ENCODE measurements around the gene EVL. TPM values are rescaled to one million over a fixed set of nuclear protein-coding genes. Genes with fewer than 3 reads are reported as not detected.

EVL gene
- total RNA-seq, 1 donor from 2014 or later: 157 TPM

DNA sequence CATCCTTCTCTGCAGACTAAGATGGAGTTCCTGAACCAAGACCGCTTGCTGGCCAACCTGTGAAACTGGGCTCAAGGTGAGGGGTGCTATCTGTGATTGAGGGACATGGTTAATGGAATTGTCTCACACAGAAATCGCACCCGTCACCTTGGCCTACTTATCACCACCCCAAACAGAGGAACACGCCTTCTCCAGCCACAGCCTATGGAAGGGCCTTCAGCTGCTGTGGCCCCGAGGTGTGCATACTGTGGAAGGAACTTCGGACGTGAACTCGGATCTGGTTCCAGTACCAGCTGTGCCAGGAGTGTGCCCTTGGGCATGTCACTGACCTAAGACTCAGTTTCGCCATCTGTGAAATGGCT is 44.4 kb downstream of the EVL start:
- Mint-ChIP-seq H3K27ac (ENCODE audit: unreplicated experiment) (no peak overlapping the region), H3K4me3 (ENCODE audit: unreplicated experiment) (no peak overlapping the region), H3K27me3 (ENCODE audit: unreplicated experiment) (no peaks in the 10 kb centered on the region), H3K36me3 (ENCODE audit: unreplicated experiment) (peaks cover 13% of the 10 kb centered on the region), H3K9me3 (ENCODE audit: unreplicated experiment) (no peaks in the 10 kb centered on the region), H3K4me1 (ENCODE audit: unreplicated experiment) (peaks cover 53% of the 10 kb centered on the region)
- DNase-seq (ENCODE audit: extremely low spot score, unreplicated experiment): no peak
- TF ChIP-seq, protein P1, sequence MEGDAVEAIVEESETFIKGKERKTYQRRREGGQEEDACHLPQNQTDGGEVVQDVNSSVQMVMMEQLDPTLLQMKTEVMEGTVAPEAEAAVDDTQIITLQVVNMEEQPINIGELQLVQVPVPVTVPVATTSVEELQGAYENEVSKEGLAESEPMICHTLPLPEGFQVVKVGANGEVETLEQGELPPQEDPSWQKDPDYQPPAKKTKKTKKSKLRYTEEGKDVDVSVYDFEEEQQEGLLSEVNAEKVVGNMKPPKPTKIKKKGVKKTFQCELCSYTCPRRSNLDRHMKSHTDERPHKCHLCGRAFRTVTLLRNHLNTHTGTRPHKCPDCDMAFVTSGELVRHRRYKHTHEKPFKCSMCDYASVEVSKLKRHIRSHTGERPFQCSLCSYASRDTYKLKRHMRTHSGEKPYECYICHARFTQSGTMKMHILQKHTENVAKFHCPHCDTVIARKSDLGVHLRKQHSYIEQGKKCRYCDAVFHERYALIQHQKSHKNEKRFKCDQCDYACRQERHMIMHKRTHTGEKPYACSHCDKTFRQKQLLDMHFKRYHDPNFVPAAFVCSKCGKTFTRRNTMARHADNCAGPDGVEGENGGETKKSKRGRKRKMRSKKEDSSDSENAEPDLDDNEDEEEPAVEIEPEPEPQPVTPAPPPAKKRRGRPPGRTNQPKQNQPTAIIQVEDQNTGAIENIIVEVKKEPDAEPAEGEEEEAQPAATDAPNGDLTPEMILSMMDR (IDR thresholded peaks at IDR 0.05): no peak

DNA sequence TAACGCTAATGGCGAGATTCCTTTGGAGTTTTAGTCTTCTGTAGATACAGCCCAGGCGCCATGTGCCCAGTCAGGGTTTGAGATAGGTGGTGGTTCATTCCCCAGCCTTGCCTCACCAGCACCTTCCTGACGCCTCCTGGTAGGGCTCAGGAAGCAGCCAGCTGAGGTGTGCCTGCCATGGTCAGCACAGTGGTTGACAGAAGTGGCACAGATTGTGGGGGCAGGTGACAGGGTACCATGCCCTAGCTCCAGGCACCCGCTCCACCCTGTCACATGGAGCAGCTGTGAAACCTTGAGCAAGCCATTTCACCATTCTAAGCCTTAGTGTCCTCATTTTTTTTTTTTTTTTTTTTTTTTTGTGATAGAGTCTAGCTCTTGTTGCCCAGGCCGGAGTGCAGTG is 45.6 kb downstream of the EVL start:
- peaks cover 13% of the 10 kb centered on the region for H3K36me3 Mint-ChIP-seq (ENCODE audit: unreplicated experiment)
- TF ChIP-seq, protein P1 (IDR thresholded peaks at IDR 0.05): no peak
- H3K4me1 Mint-ChIP-seq (ENCODE audit: unreplicated experiment): peaks cover 41% of the 10 kb centered on the region
- H3K9me3 Mint-ChIP-seq (ENCODE audit: unreplicated experiment): no peaks in the 10 kb centered on the region
- no peak overlapping the region for H3K27ac Mint-ChIP-seq (ENCODE audit: unreplicated experiment)
- DNase-seq (ENCODE audit: extremely low spot score, unreplicated experiment): no peak
- no peak overlapping the region for H3K4me3 Mint-ChIP-seq (ENCODE audit: unreplicated experiment)
- H3K27me3 Mint-ChIP-seq (ENCODE audit: unreplicated experiment): no peaks in the 10 kb centered on the region

DNA sequence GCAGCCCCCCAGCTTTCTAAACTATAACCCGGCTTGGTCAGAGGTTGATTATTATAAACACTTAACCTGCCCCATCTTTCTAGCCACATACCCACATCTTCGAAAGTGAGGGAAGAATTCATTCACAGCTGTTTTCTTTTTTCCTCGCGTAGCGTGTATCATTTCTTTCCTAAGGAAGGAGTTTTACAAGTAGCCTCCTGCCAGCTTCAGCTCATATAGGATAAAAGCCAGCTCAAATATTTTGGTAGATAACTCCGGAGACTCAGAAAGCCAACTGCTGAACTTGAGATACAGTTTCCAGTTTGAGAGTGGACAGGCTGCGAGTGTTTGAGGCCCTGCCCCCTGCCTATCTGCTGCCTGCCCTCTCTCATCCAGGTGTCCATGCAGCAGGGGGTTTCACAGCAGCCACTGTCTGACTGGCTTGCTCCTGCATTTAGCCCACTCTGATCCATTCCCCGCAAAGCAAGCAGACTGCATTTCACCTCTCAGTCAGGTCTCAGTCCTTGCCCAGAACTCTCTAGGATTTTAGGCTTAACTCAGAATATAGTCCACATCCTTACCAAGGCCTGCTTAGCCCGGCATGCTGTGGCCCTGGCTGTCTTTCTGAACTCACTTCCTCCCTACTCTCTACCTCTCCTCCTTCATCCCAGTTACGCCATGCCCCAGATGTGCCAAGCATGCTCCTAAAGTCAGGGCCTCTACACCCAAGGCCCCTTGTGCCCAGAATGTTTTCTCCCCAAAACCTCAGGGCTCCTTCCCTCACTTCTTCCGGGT is 46.9 kb downstream of the EVL start:
- H3K9me3 Mint-ChIP-seq (ENCODE audit: unreplicated experiment): no peaks in the 10 kb centered on the region
- H3K27ac Mint-ChIP-seq (ENCODE audit: unreplicated experiment): no peak overlapping the region
- H3K4me3 Mint-ChIP-seq (ENCODE audit: unreplicated experiment): no peak overlapping the region

DNA sequence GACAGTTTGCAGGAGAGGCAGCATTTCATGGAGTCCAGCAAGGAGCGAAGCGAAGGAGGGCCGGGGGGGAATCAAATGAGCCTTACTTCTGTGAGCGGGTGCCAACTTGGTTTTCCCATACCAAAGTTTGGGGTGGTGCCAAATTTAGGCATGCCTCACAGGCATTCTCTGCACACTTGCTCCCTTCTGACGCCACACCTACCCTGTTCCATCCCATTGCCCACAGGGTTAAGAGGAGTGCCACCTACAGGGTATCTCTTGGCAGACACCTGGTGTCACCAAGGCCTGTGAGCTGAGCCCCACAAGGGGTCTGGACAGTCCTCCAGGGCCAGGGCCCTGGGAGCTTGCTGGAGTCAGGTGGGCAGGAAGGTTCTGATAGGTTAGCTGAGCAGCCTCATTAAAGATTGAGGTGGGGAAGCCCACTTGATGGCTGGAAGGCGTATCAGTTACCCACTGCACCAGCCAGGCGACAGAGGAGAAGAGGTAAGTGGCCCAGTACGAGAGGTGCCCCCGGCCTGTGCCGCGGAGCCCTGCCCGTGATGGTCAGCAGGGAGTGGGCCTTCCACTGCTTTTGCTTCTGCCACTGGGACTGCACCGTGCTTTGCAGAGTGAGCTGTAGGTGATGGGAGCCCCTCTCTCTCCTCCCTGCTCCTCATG is 49.0 kb downstream of the EVL start:
- Mint-ChIP-seq H3K27ac (ENCODE audit: unreplicated experiment) (no peak overlapping the region), H3K9me3 (ENCODE audit: unreplicated experiment) (no peaks in the 10 kb centered on the region), H3K4me1 (ENCODE audit: unreplicated experiment) (peaks cover 12% of the 10 kb centered on the region), H3K4me3 (ENCODE audit: unreplicated experiment) (no peak overlapping the region), H3K27me3 (ENCODE audit: unreplicated experiment) (no peaks in the 10 kb centered on the region), H3K36me3 (ENCODE audit: unreplicated experiment) (peaks cover 17% of the 10 kb centered on the region)
- TF ChIP-seq, protein P1 (IDR thresholded peaks at IDR 0.05): no peak
- no peak for DNase-seq (ENCODE audit: extremely low spot score, unreplicated experiment)

More for the DNA sequence above, 46.9 kb downstream of the EVL start:
- no peak for DNase-seq (ENCODE audit: extremely low spot score, unreplicated experiment)
- H3K36me3 Mint-ChIP-seq (ENCODE audit: unreplicated experiment): peaks cover 18% of the 10 kb centered on the region
- TF ChIP-seq, protein P1 (IDR thresholded peaks at IDR 0.05): no peak
- no peaks in the 10 kb centered on the region for H3K27me3 Mint-ChIP-seq (ENCODE audit: unreplicated experiment)
- H3K4me1 Mint-ChIP-seq (ENCODE audit: unreplicated experiment): peaks cover 33% of the 10 kb centered on the region

DNA sequence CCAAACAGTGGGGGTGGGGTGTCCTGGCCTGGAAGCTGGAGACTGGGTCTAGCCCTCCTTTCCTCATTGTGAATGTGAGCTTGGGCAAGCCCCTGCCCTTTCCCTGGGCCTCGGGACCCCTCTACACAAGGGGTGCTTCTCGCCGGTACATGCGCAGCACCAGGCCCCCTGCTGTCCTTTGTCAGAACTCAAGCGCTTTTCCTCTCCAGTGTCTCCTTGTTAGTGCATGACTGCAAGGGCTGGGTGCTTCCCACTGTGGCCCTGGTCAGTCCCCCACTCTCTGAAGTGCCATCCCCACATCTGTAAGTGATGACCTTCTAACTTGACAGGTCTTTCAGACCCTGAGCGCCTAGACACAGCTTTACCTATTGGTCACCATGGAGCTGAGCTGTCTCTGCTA is 50.0 kb downstream of the EVL start:
- Mint-ChIP-seq H3K36me3 (ENCODE audit: unreplicated experiment) (peaks cover 18% of the 10 kb centered on the region), H3K27me3 (ENCODE audit: unreplicated experiment) (no peaks in the 10 kb centered on the region), H3K4me1 (ENCODE audit: unreplicated experiment) (peaks cover 9% of the 10 kb centered on the region), H3K27ac (ENCODE audit: unreplicated experiment) (no peak overlapping the region), H3K4me3 (ENCODE audit: unreplicated experiment) (no peak overlapping the region), H3K9me3 (ENCODE audit: unreplicated experiment) (no peaks in the 10 kb centered on the region)
- TF ChIP-seq, protein P1 (IDR thresholded peaks at IDR 0.05): no peak
- DNase-seq (ENCODE audit: extremely low spot score, unreplicated experiment): no peak

Data from osteocyte (in vitro differentiated cells).